ENCODE data around the gene LRRC46.
A peak's percentile ranks its signal among the peaks of the same experiment; 100 is the strongest.

Gene LRRC46

GRCh38 chr17:47810200-47810821, 21.2 kb upstream of the LRRC46 start:
- no peak for DNase-seq

- DNase-seq = no peak
These were observed 20.4 kb upstream of the LRRC46 start for GRCh38 chr17:47810901-47811635.

DNA sequence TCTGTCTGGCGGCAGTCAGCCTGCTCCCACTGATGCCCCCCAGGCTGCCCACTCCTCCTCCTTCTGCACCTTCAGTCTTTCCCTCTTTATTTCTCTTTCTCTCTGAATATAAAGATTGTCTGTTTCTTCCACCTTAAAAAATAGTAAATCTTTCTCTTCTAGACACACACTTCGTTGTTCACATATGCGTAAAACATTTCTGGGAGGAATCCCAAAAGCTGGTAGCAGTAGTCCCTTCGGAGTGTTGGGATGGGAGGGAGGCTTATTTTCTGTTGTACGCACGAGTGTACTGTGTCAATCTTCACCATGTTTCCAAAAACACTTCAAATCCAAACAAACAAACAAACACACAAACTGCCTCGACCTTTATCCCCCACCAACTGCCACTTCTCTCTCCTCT, 19.8 kb upstream of the LRRC46 start:
- no peak for DNase-seq

DNA sequence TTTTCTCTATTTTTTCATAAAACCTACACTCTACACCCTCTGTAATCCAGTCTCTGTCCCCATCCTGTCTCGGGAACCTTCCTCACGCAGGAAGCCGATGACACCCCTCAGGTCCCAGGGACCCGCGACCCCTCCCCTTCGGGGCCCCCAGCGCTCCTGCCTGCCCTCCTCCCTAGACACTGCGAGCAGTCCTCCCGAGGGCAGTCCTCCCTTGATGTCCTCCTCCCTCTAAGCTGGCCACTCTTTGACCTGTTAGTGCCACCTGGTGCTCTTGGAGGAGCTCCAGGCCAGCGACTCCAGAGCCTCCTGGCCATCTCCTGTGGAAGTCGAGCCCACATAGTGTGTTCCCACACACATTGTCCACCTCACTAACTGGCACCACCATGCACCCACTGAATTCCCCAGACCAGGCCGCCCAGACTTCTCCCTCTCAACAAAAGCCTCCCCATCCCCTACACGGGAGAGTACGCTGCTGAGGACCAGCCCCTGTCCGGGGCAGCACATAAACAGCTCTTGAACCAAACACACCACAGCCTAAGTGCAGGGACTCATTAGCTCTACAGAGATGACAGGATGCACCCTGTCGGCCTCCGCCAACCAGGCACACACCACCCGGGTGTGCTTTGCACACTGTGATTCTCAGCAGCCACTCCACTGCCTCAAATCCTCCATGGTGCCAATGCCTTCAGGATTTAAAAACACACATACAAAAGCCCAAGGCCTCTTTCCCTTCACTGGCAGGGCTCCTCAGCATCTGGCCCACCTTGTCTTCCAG, 19.1 kb upstream of the LRRC46 start:
- DNase-seq = no peak

- DNase-seq = no peak
These were observed 18.4 kb upstream of the LRRC46 start for GRCh38 chr17:47813077-47813476.

DNA sequence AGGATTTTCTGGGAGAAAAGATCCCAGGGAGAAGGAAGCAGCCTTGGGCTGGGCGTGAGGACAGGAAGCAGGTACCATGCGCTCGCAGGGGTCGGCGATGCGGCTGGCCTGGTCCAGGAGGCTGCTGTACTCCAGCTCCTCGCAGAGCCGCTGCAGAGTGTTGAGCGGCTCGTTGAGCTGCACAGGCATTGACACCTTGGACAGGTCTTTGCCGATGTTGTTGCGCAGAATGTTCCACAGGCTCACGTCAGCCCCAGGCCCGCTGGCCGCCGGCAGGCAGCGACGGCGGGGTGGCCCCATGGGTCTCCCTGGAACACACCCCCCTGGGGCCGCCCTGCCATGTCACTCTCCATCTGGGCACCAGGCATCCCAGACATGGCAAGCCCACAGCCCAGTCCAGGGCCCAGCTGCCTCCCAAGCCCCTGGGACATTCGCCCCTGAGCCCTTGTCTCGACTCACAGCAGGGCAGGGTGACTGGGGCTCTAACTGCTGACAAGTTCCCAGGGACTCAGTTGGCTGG, 17.9 kb upstream of the LRRC46 start:
- DNase-seq = no peak

DNA sequence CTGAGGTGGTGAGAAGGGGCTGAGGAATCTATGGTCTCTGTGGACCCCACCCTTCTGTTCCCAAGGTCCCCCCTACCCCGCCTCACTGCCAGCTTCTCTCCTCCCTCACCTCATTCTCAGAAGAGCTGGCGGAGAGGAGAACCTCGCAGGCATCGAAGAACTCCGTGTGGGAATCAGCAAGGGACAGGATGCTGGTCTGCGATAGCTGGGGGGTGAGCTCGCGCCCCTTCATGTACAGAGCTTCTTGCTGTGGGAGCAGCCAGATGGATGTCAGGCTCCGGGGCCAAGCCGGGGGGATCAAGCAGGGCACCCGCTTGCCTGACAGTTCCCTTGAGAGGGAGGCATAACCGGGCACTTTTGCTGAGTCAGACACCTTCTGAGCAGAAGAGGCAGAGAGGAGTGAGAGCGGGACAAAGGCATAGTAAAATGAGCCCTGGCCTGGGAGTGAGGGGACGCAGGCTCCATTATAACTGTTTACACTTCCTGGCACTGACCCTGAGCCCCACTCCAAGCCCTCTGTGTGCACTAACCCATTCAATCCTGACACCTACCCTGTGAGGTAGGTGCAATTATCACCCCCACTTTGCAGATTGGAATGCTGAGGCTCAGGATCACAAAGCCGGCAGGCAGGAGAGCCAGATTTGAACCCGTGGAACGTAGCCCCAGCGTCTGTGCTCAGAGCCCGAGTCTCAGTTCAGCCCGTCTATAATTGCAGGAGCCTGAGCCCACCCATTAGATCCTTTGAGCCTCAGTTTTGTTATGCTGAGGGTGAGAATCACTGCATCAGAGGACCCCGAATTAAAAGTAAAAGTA, 16.2 kb upstream of the LRRC46 start:
- DNase-seq = no peak

DNA sequence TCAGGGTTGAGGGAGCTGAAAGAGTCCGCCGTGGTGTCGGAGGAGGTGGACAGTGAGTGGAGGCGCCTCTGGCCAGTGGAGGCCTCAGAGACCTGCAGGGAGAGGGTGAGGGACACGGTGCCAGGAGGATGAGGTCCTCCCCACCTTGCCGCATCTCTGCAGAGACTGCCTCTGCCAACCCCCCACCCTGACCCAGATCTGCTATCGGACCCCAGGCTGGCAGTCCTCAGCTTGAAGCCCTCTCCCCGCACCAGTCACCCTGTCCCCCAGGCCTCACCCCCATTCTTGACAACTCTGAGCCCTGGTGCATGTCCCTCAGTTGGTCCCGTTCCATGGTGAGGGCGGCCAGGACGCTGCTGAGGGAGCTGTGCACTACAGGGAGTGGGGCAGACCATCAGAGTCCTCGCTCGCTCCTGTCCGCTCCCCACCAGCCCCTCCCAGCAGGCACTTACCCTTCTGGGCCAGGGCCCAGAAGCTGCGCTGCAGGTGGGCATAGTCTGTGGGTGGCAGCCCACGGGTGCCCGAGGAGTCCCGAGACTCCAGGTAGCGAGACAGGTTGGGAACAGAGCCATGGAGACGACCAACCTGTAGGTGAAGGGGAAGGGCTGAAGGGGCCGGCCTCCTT, 15.2 kb upstream of the LRRC46 start:
- DNase-seq = no peak

GRCh38 chr17:47816947-47817346, 14.5 kb upstream of the LRRC46 start:
- no peak for DNase-seq

GRCh38 chr17:47818002-47818695, 13.3 kb upstream of the LRRC46 start:
- DNase-seq = no peak

DNA sequence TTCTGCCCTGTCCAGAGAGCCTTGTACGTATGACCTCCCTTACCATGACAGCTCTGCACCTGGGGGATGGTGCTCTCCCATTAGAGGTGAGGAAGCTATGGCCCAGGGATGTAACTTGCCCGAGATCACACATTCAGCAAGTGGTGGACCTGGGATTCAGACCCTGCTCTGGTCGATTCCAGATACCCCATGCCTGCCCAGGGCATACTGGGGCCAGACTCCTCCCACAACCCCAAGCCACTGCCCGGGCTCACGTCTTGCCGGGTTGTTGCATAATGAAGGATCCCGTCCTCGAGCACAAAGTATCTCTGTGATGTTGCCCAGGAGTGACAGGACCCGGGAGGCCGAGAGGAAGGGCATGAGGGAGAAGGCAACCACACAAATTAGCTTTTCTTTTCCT, 12.0 kb upstream of the LRRC46 start:
- no peak for DNase-seq

GRCh38 chr17:47820033-47820789, 11.3 kb upstream of the LRRC46 start:
- no peak for DNase-seq

GRCh38 chr17:47821031-47821423, 10.4 kb upstream of the LRRC46 start:
- no peak for DNase-seq

DNA sequence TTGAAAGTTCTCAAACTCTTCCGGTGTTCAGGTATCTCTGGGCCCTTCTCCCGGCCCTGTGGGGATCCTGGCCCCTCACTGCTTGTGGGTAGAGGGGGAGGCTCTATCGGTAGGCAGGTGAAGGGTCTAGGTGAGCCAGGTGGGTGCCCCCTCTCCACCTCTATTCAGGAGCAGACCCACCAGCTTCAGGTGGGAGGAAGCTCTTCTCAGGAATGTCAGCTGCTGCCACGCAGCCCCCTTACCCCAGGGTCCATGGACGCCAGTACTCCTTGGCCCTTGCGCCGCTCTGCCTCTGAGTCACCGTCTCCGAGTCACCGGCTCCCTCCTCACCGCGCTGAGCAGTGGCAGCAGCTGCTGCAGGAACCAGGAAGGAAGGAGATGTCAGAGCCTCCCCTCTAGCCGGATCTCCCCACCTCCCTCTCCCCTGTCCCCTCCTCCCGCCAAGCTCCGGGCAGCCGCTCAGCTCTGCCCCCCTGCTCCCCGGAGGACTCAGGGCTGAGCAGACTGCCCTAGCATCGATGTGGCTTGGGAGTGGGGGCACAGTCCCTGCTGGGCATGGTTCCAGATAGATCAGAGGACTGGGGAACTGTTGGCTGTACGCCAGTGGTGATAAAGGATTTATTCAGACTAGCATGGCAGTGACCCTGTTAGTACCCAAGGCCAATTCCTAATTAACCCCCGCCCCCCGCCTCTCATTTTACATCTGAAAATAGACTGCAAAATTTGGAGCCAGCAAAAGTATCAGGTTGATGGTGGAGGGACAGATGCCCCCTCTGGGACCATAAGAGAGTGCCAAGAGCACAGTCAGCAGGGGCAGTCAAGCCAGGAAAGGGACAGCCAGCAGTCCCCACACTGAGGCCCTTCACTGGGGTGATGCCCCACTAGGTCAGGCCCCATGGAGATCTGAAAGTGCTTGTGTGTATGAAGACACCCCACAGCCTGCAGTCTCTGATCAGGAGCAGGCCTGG, 9.8 kb upstream of the LRRC46 start, which contains the start of gene OSBPL7:
Gene OSBPL7 (minus strand): TSS at position 371 of the 968 bp plus-strand sequence. CDS start 1,516 bp downstream, outside the sequence.
- peak; percentile 84 to 92 for DNase-seq

DNA sequence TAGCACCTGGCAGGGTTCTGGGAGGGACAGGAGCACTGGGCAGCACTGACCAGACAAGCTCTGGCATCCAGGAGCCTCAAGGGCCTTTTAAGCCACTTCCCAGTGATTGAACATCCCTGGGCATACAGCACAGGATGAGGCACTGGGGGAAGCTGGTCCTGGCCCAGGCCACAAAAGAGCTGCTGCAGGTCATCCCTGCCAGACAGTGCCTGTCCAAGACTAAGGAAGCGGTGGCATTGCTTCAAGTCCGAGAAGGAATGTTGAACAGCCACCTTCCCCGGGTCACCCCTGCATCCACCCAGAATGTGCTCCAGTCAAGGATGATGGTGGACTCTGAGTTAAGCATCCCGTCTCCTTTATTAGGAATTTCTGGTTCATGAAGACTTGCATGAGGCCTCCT, 8.7 kb upstream of the LRRC46 start:
- DNase-seq = no peak

DNA sequence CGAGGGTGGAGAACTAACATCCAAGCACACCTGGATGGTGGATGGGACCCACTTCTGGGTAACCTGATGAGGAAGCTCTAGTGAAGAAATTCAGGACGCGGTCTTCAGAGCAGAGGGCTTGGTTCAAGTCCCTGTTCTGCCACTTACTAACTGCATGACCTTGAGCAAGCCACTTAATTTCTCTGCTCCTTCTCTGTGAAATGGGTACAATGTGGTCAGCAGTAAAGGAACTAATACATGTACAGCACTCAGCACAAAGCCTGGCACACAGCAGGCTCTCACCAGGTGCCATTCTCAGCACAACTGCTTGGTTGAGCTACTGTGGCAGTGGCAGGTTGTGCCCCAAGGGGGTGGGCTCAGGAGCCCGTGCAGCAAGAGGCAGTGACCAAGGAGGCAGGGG, 8.0 kb upstream of the LRRC46 start:
- DNase-seq = no peak

DNA sequence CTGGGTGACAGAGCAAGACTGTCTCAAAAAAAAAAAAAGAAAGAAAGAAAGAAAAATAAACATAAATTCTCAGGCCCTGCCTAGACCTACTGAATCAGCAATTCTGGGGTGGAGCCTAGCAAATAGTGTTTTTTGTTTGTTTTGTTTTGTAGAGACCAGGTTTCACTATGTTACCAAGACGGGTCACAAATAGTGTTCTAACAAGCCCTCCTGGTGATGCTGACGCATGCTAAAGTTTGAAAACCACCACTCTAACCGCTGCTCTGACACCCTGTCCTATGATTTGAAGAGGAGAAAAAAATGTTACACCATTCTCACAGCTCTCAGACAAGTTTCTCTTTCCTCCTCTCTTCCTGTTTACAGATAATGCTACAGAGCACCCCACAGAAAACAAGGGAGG, 1.6 kb upstream of the LRRC46 start:
- no peak for DNase-seq

GRCh38 chr17:47830396-47831002, 971 bp upstream of the LRRC46 start:
- DNase-seq = no peak

DNA sequence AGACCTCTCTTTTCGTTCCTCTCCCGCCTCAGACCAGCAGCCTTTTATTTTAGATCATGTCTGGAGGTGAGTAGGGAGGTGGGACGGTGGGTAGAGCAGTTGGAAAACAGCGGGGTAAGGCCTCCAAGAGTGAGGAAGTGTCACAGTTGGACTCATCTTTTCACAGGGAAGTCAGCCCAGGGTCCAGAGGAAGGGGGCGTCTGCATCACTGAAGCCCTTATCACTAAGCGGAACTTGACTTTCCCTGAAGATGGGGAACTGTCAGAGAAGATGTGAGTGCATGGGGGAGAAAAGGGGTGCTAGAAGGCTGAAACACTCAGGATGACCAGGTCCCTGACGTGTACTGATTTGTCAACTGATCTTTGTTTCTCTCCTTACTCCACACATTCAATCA, 461 bp downstream of the LRRC46 start:
- no peak for DNase-seq
